NCI-H82 treated with DMSO at 0.1 percent for 48 hours (cell line): Measurements from ENCODE around the gene HGFAC.

ENCODE experiments used
- DNase-seq: peaks from one replicate; lab custom pipeline; 2025; ENCODE audit not compliant: unreplicated experiment; lab: John Stamatoyannopoulos, UW

The HGFAC gene

GRCh38 chr4:3471886-3472285, 30.1 kb downstream of the HGFAC start:
- DNase-seq = no peak

GRCh38 chr4:3472411-3473141, 30.8 kb downstream of the HGFAC start:
- DNase-seq = no peak

- DNase-seq = no peak
Observed at GRCh38 chr4:3473181-3473950, 31.6 kb downstream of the HGFAC start.

DNA sequence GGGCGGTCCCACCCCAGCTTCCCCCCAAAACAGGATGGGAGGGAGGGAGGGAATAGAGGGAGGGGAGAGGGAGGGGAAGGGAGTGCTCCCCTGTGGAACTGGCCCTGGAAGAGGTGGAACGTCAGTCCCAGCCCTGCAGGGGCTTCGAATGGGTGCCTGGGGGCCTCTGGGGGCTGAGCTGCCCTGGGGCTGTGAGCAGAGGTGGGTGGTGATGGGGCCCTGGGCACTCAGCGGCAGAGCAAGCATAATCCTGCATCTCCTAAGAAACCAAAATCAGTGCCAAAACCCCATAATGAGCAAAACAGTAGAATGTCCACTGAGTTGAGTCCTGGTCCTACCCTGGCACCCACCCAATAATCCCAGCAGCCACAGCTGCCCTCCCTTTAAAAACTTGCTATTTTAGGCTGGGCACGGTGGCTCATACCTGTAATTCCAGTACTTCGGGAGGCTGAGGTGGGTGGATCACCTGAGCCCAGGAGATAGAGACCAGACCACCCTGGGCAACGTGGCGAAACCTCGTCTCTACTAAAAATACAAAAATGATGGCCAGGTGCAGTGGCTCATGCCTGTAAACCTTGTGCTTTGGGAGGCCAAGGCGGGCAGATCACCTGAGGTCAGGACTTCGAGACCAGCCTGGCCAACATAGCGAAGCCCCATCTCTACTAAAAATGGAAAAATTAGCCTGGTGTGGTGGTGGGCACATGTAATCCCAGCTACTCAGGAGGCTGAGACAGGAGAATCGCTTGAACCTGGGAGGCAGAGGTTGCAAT, 32.4 kb downstream of the HGFAC start:
- DNase-seq = no peak

DNA sequence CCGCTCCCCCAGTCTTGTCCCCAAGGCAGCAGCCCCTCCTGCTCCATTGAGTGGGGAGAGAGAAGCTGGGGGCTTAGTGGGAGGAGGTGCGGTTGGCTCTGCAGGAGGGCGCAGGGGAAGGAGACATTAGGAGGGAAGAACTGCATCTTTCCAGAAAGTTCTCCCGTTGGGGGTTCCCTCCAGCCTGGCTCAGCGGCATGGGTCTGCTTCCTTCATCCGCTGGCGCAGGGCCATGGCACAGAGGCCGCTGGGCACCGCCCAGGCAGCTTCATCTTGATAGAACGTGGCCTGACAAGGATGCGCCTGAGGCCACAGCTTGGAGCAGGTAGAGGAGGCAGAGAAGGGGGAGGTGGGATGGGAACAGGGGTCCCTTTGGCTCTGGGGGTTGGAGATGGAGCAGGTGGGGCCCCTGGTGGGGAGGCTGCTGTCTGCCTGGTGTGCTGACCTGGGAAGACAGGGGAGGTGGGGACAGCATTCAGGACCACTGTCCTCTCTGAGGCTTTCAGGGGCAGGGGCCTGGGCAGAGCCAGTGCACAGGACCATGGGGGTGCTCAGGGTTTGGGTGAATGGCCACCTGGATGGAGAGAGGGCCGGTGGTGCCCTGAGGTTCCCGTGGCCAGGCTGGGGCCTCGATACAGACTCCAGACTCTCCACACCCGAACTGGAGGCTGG, 33.4 kb downstream of the HGFAC start:
- DNase-seq = no peak

DNA sequence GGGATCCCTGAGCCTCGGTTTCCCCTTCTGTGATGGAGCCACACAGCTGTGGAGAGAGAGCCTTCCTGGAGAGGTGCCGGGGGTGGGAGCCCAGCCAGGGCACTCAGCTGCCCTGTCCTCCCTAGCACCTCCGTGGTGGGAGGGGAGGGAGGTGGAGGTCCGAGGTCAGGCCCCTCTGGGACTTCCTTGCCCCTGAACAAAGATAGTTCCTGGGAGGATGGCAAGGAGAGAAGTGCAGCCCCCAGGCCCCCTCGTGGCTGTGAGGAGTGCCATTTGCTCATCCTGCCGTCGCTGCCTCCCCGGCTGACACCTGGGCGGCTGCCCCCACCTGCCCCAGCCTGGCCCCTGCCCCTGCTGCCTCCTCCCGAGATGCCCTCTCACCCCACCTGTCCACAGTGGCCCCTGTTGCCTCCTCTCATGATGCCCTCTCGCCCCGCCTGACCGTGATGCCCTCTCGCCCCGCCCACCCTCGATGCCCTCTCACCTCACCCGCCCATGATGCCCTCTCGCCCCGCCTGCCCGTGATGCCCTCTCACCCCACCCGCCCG, 34.0 kb downstream of the HGFAC start:
- no peak for DNase-seq

GRCh38 chr4:3476341-3476747, 34.6 kb downstream of the HGFAC start:
- no peak for DNase-seq

DNA sequence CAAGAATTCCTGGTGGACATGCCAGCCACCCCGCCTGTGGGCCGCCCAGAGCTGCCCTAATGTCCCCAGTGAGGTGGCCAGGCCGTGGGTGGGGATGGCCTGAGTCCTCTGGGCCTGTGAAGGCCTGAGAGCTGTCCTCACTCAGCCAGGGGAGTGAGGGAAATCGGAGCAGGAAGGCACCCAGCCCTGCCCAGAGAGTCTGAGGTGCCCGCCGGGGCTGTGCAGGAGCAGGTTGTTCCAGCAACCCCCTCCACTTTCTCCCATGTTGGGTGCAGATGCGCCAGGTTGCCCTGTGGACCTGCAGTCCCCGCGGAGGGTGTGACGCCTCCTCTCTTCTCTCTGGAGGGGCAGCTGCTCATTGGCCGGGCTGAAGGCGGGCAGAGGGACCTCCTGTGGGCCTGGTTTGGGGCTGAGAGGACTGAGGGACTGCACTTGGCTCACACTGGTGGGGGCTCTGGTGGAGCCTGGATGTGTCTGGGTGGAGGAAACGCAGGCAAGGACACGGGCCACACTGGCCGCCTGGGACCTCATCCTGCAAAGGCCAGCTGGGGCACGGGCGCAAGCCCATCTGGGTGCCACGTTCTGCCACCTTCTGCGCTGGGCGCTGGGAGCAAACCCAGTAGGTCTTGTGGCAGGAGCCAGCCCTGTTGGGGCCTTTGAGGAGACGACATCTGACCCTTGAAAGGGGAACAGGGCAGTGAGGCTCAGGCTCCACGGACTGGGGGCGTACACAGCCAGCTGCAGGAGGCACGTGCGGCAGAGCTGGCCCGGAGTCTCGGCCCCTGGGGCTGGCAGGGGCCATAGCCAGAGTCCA, 35.4 kb downstream of the HGFAC start:
- DNase-seq = no peak

DNA sequence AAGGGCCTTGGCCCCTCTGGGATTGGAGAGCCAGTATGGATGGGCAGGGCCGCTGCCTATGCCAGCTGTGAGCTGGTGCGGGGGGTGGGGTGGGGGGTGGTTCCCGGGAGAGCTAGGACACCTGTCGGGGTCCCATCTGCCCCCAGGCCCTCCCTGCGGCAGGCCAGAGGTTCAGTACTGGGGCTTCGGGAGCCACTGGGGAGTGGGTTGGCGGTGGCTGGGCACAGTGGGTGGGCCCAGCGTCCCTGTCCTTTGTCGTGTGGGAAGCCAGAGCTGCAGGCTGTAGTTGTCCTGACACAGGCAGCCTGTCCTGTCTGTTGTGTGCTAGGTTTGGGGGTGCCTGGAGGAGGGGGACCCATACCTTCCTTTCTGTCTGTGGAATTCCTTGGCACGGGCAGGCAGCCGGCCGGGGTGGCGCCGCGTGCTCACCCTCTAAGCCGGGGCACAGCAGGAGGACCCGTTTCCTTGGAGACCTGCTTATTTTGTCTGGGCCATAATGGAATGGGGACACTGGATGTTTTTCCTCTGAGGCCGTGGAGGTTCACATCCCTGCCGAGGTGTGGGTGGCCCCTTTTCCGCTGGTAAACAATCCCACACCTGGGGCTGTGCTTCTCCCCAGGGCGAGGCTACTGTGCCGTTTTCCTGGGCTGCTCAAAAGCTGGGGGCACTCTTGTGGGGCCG, 36.1 kb downstream of the HGFAC start:
- no peak for DNase-seq

DNA sequence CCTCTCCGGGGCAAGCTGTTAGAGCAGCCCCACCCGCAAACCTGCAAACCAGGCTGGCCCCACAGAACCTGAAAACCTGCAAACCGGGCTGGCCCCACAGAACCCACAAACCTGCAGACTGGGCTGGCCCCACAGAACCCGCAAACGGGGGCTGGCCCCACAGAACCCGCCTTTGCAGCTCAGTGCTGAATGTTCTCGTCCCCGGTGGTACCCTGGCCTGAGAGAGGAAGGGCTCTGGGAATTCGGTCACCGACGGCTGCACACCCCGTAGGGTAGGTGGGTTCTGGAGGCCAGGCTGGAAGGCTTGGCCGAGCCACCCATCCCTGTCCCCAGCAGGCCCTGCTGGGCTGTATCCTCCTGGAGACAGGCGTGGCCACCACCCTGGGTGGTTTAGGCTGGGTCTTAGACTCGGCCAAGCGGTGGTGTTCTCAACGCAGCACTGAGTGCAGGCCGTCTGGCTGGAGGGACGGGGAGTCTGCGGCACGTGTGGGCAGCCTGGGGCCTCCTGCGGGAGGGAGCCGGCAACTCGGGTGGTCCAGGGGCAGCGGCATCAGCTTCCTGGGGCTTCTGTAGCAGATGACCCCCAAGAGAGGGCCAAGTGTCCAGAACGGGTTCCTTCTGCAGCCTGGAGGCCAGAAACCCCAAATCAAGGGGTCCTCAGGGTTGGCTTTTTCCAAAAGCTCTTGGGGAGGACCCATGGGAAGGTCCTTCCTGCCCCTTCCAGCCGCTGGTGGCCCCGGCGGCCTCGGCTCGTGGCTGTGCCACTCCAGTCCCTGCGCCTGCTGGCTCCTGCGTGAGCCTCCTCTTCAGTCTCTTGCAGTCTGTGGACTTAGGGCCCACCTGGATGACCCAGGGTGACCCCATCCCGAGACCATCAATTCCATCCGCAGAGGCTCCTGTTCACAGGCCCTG, 36.9 kb downstream of the HGFAC start:
- no peak for DNase-seq

DNA sequence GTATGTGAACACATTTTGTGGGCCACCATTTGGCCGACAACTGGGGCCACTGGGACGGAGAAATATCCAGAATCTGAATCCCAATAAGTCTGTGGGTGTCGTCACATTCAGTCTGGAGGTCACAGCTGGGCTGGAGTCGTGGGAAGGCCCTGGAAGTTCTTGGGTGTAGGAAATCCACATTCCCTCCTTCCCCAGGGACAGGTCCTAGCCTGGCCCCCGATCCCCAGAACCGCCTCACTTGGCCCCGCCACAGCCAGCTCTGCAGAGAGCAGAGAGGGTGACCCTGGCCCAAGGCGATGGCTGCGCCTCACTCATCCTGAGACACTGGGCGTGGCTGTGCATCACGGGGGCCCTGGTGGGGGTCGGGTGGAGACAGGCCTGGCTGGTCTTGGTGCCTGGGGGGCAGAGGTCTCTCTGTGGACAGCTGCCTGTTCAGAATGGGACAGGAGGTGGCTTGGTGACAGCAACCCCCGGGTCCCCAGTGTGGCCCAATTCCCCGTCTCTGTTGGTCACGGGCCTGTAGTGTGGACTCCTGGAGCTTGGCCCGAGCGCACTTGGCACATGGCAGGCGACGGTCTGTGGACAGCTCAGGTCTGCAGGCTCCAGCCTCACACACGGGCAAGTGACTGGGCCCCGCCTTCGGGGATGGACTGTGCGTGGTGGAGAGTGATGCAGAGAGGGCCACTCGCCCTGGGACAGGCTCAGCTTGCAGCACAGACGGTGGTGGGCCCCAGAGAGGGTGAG, 37.8 kb downstream of the HGFAC start:
- DNase-seq = no peak

GRCh38 chr4:3480528-3481112, 38.9 kb downstream of the HGFAC start:
- DNase-seq = peak; percentile 18

DNA sequence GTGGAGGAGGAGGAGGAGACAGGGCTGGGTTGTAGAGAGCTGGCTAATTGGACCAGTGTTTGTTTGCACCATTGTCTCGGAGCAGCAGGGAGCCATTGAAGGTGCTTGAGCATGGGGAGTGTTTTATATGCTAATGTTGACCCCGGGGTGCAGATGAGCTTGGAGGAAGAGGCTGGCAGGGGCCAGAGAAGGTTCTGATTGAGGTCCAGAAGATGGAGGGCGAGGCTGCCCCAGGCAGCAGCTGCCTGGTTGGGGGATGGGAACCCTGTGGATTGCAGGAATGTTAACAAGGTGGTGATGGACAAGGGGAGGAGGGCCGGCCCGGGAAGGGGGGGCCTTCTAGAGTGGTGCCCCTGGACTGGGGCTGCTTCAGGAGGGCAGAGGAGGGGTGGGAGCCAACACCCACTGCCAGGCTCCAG, 39.4 kb downstream of the HGFAC start:
- DNase-seq = no peak

DNA sequence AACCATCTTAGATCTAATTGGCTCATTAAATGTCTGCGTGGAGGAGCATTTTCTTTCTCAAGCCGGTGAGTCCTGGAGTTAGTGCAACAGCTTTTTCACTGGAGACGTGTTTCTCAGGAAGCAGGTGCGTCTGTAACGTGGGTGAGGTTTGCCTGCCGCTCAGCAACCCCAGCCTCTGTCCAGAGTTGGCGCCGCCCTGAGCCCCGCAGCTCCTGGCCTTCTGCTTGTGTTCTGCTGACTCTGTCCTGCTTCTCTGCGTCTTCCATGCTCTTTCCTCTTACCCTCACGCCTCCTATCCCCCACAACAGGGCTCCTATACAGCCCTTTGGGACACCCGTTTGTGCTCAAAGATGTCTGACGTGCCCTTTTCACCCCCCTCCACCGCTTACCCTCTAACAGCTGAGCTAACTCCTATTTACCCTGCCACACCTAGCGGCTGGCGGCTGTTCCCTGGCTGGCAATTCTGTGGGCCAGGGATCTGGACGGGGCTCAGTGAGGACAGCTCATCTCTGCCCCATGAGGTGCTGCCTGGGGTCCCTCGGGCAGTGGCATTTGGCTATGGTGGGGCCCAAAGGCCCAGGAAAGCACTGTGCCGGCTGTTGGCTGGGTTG, 40.1 kb downstream of the HGFAC start:
- DNase-seq = no peak

- no peak for DNase-seq
Observed at GRCh38 chr4:3482707-3483106, 40.9 kb downstream of the HGFAC start.

DNA sequence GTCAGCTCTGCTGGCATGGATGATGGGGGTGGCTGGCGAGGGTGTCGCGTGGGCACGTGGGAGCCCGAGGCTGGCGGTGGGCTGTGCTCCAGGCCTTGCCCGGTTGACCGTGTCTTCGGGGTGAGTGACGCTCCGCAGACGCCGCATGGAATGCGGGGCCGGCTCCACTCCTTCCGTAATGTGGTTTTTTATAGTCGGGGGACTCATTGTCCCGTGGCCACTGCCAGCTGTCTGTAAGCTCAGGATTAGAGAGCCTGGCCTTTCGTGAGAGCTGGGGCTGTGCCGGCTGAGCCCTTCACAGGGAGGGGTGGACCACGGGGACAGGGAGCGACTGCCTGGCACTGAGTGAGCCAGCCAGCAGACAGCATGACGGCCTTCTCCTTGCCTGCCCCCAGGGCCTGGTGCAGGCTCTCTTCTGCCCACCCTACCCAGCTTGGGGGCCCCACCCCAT, 41.7 kb downstream of the HGFAC start:
- no peak for DNase-seq
